Muscle layer of colon (tissue), 2 donors: ENCODE measurements around the gene UBA6.

Experiments used
- H3K27ac ChIP-seq: one replicate; pipeline ENCODE4 v1.7.0; 2013; ENCODE audit warnings: low read depth, mild to moderate bottlenecking, low read length, moderate library complexity
- H3K27me3 ChIP-seq, 2 donors: one replicate each; pipeline ENCODE4 v1.7.0; 2013; ENCODE audit warnings: low read length in 2 of 2, mild to moderate bottlenecking in 2 of 2; ENCODE audit not compliant: insufficient read depth in 2 of 2, control insufficient read depth in 1 of 2
- H3K36me3 ChIP-seq: one replicate; pipeline ENCODE4 v1.7.0; 2013; ENCODE audit warnings: mild to moderate bottlenecking, low read length; ENCODE audit not compliant: insufficient read depth
- H3K4me1 ChIP-seq: one replicate; pipeline ENCODE4 v1.7.0; 2013; ENCODE audit warnings: mild to moderate bottlenecking, low read length; ENCODE audit not compliant: insufficient read depth
- H3K4me3 ChIP-seq, 2 donors: one replicate each; pipeline ENCODE4 v1.7.0; 2013; ENCODE audit warnings: low read length in 2 of 2, low read depth in 1 of 2, mild to moderate bottlenecking in 1 of 2, moderate library complexity in 1 of 2
- H3K9ac ChIP-seq: one replicate; pipeline ENCODE4 v1.7.0; 2013; ENCODE audit warnings: low read length
- H3K9me3 ChIP-seq: one replicate; pipeline ENCODE4 v1.7.0; 2013; ENCODE audit warnings: mild to moderate bottlenecking, low read length
- donor health status: abdominal sarcoma.
- donor health status: Adenocarcinoma of cecum.

Gene UBA6

GRCh38 chr4:67604029-67604381 is 97.0 kb downstream of the UBA6 start:
- H3K4me1 ChIP-seq = no peaks in the 10 kb centered on the region
- no peak overlapping the region for H3K9ac ChIP-seq
- H3K36me3 ChIP-seq = no peaks in the 10 kb centered on the region
- H3K4me3 ChIP-seq = no peak overlapping the region
- H3K9me3 ChIP-seq = no peaks in the 10 kb centered on the region
- no peaks in the 10 kb centered on the region for H3K27me3 ChIP-seq
- no peak overlapping the region for H3K27ac ChIP-seq

- no peak overlapping the region for H3K9ac ChIP-seq
- no peaks in the 10 kb centered on the region for H3K27me3 ChIP-seq
- no peak overlapping the region for H3K27ac ChIP-seq
- H3K4me3 ChIP-seq = no peak overlapping the region
- no peaks in the 10 kb centered on the region for H3K4me1 ChIP-seq
- H3K9me3 ChIP-seq = no peaks in the 10 kb centered on the region
- no peaks in the 10 kb centered on the region for H3K36me3 ChIP-seq
These were observed 97.5 kb downstream of the UBA6 start for GRCh38 chr4:67603310-67604028.

GRCh38 chr4:67593741-67594175 is 107.2 kb downstream of the UBA6 start:
- Histone ChIP-seq H3K27me3 (no peaks in the 10 kb centered on the region), H3K36me3 (no peaks in the 10 kb centered on the region), H3K4me1 (no peaks in the 10 kb centered on the region), H3K9ac (no peak overlapping the region), H3K4me3 (no peak overlapping the region), H3K9me3 (no peaks in the 10 kb centered on the region), H3K27ac (no peak overlapping the region)

- H3K4me3 ChIP-seq = no peak overlapping the region
- no peaks in the 10 kb centered on the region for H3K4me1 ChIP-seq
- H3K36me3 ChIP-seq = no peaks in the 10 kb centered on the region
- no peaks in the 10 kb centered on the region for H3K9me3 ChIP-seq
- H3K27ac ChIP-seq = no peak overlapping the region
- H3K9ac ChIP-seq = no peak overlapping the region
- H3K27me3 ChIP-seq = no peaks in the 10 kb centered on the region
These were observed 113.8 kb downstream of the UBA6 start for GRCh38 chr4:67587156-67587555.

- Histone ChIP-seq H3K27ac (no peak overlapping the region), H3K4me1 (no peaks in the 10 kb centered on the region), H3K9ac (no peak overlapping the region), H3K27me3 (no peaks in the 10 kb centered on the region), H3K36me3 (no peaks in the 10 kb centered on the region), H3K4me3 (no peak overlapping the region), H3K9me3 (no peaks in the 10 kb centered on the region)
These were observed 116.5 kb downstream of the UBA6 start for GRCh38 chr4:67584496-67584895.

- Histone ChIP-seq H3K27me3 (no peaks in the 10 kb centered on the region), H3K9me3 (no peaks in the 10 kb centered on the region), H3K27ac (no peak overlapping the region), H3K36me3 (no peaks in the 10 kb centered on the region), H3K4me3 (no peak overlapping the region), H3K9ac (no peak overlapping the region), H3K4me1 (no peaks in the 10 kb centered on the region)
These were observed 119.0 kb downstream of the UBA6 start for GRCh38 chr4:67581913-67582312.

- Histone ChIP-seq H3K4me1 (no peaks in the 10 kb centered on the region), H3K9me3 (no peaks in the 10 kb centered on the region), H3K36me3 (no peaks in the 10 kb centered on the region), H3K27ac (no peak overlapping the region), H3K27me3 (no peaks in the 10 kb centered on the region), H3K9ac (no peak overlapping the region), H3K4me3 (no peak overlapping the region)
These were observed 119.6 kb downstream of the UBA6 start for GRCh38 chr4:67581208-67581857.

- Histone ChIP-seq H3K9ac (no peak overlapping the region), H3K4me1 (no peaks in the 10 kb centered on the region), H3K27ac (no peak overlapping the region), H3K4me3 (no peak overlapping the region), H3K9me3 (no peaks in the 10 kb centered on the region), H3K36me3 (no peaks in the 10 kb centered on the region), H3K27me3 (no peaks in the 10 kb centered on the region)
These were observed 120.4 kb downstream of the UBA6 start for GRCh38 chr4:67580577-67580976.

GRCh38 chr4:67576538-67576937 is 124.4 kb downstream of the UBA6 start:
- Histone ChIP-seq H3K4me1 (no peaks in the 10 kb centered on the region), H3K27ac (no peak overlapping the region), H3K36me3 (no peaks in the 10 kb centered on the region), H3K9me3 (no peaks in the 10 kb centered on the region), H3K9ac (no peak overlapping the region), H3K4me3 (no peak overlapping the region), H3K27me3 (no peaks in the 10 kb centered on the region)

- Histone ChIP-seq H3K9ac (no peak overlapping the region), H3K36me3 (no peaks in the 10 kb centered on the region), H3K27ac (no peak overlapping the region), H3K4me1 (no peaks in the 10 kb centered on the region), H3K27me3 (no peaks in the 10 kb centered on the region), H3K4me3 (no peak overlapping the region), H3K9me3 (no peaks in the 10 kb centered on the region)
These were observed 124.9 kb downstream of the UBA6 start for GRCh38 chr4:67576059-67576466.

GRCh38 chr4:67575232-67576058 is 125.5 kb downstream of the UBA6 start:
- H3K9ac ChIP-seq = no peak overlapping the region
- no peaks in the 10 kb centered on the region for H3K4me1 ChIP-seq
- no peaks in the 10 kb centered on the region for H3K9me3 ChIP-seq
- H3K27ac ChIP-seq = no peak overlapping the region
- H3K36me3 ChIP-seq = no peaks in the 10 kb centered on the region
- no peak overlapping the region for H3K4me3 ChIP-seq
- H3K27me3 ChIP-seq = no peaks in the 10 kb centered on the region
